Kidney glomerular epithelial cell (primary cell): ENCODE measurements around the gene HDDC3.
A peak's percentile ranks its signal among the peaks of the same experiment; 100 is the strongest.

ENCODE experiments used
- DNase-seq: peaks from one replicate; lab custom pipeline; 2025; lab: John Stamatoyannopoulos, UW

The HDDC3 gene, protein sequence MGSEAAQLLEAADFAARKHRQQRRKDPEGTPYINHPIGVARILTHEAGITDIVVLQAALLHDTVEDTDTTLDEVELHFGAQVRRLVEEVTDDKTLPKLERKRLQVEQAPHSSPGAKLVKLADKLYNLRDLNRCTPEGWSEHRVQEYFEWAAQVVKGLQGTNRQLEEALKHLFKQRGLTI

DNA sequence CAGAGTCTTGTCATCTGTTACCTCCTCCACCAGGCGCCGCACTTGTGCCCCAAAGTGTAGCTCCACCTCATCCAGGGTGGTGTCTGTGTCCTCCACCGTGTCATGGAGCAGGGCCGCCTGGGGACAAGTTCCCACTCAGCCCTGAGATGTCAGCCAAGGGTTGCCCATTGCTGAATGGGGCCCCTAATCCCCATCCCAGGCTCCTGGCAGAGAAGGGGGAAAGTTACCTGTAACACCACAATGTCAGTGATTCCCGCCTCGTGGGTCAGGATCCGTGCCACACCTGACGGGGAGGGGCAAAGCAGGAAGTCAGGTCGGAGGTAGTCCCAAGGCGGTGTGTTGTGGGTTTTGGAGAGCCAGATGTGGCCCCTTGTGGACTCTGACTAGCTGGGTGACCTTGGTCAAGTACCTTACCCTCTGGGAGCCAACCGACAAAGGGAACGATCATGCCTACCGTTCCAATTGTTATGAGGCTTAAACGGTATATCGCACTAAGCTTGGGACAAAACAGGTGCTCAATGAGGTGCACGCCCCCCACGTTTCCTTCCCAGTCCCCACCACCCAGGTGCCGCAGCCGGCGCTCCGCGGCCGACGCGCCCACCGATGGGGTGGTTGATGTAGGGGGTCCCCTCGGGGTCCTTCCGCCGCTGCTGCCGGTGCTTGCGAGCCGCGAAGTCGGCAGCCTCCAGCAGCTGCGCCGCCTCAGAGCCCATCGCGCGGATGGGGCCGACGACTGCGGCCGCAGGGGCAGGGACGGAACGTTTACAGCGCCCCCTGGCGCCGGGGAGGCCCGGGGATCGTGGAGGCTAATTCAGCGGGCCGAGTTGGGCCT is at the start of gene HDDC3:
HDDC3 (minus strand) TSS at position 722 of the 832 bp plus-strand sequence; CDS start at position 713, 9 bp downstream.
- DNase-seq = peak; percentile 83

DNA sequence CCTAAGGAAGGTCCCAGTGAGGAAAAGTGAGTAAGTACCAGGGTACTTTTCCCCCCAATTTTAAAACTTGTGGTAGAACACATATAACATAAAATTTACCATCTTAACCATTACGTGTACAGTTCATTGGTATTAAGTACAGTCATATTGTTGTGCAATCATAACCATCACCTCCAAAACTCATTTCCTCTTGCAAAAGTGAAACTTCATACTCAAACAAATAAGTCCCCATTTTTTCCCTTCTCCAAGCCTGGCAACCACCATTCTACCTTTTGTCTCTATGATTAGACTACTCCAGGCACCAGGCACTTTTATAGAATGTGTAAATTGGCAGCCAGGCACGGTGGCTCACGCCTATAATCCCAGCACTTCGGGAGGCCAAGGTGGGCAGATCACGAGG is 49.8 kb upstream of the HDDC3 start:
- no peak for DNase-seq

DNA sequence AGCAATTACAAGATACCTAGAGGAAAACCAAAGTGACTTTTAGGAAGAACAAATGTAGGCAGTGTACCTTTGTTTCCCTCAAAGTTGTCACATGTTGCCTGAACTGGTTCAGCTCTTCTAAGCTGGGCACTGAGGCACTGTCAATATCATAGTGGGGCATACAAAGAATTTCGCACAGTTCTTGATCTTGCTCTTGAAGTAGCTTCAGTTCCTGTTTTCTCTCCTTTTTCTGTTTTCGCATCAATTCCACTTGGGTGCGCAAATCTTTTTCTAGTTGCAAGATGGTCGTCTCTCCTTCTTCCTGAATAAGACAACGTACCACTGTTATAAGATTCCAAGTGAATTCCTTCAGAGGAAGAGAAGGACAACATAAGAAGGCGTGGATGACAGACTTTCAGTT is 49.3 kb upstream of the HDDC3 start:
- DNase-seq = no peak

DNA sequence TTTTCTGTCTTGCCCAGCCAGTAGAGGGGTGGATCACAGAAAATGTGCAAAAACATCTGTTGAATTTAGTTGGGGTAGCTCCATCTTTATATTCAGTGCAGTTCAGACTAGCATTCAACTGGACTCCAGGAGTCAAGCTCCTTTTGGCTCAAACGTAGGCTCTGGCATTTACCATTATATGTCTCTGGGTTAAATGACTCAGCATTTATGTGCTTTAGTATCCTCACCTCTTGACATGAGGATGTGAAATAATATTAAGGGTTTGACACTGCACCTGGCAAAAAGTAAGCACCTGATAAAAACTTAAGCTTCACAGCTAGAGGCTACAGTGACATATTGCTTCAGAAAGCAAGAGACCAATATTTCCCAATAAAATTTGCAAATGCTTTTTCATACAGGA is 47.2 kb upstream of the HDDC3 start:
- no peak for DNase-seq

DNA sequence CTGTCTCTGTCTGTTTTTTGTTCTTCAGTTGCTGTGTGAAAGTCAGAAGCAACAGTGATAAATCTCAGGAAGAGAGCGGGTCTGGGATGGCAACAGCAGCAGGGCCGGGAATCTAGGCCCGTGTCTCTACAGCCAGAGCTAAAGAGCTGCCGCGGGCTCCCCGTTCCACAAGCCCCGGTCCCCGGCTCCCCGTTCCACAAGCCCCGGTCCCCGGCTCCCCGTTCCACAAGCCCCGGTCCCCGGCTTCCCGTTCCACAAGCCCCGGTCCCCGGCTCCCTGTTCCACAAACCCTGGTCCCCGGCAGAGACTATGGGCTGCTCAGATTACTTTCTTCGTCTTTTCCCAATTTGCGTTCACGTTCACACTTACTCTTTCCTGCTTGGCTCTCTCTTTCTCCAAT is 41.9 kb upstream of the HDDC3 start:
- DNase-seq = no peak

DNA sequence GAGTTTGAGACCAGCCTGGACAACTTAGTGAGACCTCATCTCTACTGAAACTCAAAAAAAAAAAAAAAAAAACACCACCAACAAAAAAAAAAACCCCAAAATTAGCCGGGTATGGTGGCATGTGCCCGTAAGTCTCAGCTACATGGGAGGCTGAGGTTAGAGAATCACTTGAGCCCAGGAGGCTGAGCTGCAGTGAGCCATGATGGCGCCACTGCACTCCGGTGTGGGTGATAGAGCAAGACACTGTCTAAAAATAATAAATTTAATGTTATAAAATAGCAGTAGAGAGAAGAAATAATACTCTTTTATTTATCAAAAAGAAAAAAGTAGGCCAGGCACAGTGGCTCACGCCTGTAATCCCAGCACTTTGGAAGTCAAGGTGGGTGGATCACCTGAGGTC is 39.8 kb upstream of the HDDC3 start:
- no peak for DNase-seq

DNA sequence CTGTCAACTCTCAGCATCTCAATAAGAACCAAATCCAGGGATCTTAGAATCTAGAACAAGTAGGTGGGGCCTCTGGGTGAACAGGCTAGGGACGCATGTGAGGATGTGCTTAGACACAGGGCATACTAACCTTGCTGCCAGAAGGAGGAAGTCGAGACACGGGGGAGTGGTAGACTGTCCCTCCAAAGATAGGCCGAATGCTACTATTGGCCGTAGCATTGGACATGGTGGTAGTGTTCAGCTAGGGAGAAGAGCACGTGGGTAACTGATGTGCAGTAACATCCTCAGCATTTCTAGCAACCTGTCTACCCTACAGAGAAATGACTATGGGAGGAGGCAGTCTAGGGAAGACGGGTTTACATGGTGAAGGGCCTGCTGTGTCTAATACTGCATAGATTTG is 37.9 kb upstream of the HDDC3 start:
- DNase-seq = no peak

DNA sequence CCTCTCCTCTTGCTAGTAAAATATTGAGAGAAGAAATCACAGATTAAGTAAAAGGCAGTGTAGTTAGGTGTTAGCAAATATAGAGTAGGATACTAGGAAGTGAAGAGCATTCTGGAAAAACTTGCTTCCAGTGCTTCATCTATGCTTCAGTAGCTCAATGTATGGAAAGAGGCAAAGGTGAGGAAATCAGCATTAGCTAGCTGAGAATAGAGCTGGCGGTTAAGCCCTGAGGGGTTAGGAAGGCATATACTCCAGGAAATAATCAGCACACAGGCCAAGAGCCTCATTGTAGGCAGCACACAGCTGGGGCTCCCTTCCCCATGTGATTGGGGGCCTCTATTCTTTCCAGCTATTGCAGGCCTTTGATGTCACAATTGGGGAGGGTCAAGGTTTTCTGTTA is 36.1 kb upstream of the HDDC3 start:
- DNase-seq = no peak

DNA sequence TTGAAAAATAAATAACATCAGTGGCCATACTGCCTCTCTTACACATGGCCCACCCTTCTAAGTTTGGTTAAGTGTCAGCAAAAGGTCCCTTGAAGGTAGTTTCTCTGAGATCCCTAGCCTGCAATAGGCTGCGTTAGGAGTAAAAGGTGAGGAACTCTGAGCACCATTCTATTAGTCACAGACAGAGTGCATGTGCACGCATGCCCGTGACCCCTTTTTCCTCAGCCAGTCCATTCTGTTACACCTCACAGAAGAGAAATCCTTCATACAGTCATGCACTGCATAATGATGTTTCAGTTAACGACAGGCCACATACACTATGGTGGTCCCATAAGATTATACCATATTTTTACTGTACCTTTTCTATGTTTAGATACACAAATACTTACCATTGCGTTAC is 34.9 kb upstream of the HDDC3 start:
- DNase-seq = no peak

DNA sequence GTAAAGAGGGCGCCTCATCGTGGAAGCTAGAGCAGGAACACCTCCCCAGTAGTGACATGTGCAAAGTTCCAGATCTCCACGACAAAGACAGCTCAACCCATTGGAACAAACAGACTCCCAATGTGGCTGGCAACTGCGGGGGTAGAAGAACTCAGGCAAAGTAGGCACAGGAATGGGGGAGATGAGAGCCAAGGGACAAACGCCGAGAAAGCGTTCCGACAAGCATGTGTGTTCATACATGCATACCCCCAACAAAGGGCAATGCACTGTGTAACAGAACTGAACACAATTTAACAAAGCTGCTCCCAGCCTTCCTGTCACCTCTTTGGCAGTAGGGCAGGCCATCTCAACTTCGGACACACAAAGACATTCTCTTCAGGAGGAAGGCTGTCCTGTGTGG is 33.9 kb upstream of the HDDC3 start:
- no peak for DNase-seq

DNA sequence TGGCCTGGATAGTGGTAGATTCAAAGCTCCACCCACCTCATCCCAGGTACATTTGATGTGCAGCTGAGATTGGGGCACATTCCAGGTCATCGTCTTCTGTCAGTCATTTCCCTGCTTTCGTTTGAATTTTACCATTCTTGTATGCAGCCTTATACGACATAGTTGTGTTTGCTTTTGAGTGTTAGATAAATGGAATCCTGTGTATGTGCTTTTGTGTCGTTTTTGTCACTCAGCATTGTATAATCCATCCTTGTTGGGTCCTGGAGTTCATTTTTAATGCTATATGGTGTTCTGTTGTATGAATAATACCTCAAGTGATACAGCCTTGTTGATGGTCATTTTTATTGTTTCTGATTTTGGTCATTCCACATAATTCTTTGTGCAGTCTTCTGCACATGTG is 29.7 kb upstream of the HDDC3 start:
- DNase-seq = no peak

DNA sequence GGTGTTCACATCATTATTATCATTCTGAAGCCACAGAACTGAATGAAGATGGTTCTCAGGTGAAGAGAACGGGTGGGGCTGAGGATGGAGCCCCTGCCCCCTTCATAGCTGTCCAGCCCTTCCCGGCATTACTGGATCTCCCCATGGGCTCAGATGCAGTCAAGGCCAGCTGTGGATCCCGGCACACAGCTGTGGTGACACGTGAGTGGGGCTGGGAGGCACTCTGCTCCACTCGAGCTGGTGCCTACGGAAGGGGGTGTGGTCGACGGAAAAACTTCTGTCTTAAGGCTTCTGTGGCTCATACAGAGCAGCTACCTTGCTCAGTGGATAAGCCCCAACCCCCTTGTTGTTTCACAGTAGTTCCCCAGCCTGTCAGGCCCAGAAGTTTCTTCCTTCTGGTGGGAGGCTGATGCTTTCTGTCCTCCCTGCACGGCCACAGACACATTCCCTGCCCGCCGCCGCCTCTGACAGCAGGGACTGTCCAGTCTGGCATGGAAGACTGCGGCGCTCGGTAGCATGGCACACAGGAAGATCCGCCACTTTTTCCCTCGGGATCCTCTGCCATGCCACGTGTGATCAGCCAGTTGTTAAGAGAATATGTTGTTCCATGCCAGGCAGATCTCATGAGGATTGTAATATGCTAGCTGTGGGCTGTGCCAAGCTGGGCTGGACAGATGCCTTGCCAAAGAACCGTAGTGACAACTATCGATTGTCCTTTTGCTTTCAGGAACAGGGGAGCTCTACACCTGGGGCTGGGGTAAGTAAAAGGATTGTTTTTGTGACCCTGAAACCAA is 28.1 kb upstream of the HDDC3 start:
- no peak for DNase-seq

DNA sequence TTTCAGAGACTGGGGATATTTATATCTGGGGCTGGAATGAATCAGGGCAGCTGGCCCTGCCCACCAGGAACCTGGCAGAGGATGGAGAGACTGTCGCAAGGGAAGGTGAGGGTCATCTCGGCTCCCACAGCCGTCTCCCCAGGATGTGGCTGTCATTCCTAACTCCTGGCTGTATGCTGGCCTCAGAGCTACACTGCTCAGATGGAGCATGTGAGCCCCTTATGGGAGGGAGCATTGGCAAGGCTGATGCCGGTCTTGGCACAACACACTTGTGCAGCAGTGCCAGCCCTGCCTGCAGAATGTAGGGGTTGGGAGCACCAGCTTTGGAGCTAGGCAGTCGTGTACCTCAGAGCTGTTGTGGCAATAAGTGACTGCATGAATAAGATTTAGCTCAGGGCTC is 27.5 kb upstream of the HDDC3 start:
- DNase-seq = no peak

DNA sequence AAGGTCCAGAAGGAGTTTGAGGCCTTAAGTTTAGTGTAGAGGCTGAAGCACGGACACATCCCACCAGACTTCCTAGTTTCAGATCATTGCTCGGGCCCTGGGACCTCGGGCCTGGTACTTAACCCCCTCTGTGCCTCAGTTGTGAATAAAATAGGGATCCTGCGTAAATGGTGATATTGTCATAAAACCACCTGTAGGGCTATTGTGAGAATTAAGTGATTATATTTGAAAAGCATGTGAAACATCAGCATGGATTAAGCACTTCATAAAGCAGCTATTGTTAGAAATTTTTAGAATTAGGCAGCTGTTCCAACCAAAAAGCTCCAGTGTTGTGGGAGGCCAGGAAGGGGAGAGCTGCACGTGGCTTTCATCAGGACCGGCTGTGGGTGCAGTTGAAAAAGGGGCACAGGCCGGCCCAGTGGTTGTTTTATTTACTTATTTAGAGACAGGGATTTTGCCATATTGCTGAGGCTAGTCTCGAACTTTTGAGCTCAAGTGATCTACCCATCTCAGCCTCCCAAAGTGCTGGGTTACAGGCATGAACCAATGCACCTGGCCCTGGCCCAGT is 26.8 kb upstream of the HDDC3 start:
- DNase-seq = no peak

DNA sequence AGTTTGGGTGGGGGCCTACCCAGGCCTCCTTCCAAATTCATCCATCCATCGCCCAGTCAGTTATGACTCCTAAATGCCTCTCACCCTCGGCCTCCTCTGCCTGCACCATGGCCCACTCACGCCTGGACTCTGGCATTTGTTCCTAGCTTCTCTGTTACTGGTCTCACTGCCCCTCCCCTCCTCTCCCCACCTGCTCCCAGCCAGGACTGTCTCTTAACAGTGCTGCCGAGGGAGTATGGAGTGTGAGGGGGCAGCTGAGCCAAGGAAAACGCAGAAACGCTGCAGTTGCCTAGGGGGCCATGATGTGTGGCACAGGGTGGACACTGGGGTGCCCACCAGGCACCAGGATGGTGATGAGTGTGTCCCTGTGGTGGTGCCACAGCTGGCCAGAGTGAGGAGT is 25.4 kb upstream of the HDDC3 start:
- DNase-seq = no peak

DNA sequence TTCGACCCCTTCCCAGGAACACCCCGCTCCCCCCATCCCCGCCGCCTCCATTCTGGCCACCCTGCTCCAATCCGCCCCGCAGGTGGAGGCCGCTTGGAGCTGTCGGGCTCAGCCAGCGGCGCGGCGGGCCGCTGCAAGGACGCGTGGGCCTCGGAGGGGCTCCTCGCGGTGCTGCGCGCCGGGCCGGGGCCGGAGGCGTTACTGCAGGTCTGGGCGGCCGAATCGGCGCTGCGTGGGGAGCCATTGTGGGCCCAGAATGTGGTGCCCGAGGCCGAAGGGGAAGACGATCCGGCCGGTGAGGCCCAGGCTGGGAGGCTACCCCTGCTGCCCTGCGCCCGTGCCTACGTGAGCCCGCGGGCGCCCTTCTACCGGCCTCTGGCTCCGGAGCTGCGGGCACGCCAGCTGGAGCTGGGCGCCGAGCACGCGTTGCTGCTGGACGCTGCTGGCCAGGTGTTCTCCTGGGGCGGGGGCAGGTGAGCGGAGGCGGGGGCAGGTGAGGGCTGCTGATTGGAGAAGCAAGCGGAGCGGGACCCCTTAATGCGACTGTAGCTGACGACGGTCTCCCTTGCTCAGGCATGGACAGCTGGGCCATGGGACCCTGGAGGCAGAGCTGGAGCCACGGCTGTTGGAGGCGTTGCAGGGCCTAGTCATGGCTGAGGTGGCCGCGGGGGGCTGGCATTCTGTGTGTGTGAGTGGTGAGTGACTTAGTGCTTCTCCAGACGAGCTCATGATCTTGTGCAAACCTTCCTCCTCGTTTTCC is 24.9 kb upstream of the HDDC3 start:
- DNase-seq = peak; percentile 21

DNA sequence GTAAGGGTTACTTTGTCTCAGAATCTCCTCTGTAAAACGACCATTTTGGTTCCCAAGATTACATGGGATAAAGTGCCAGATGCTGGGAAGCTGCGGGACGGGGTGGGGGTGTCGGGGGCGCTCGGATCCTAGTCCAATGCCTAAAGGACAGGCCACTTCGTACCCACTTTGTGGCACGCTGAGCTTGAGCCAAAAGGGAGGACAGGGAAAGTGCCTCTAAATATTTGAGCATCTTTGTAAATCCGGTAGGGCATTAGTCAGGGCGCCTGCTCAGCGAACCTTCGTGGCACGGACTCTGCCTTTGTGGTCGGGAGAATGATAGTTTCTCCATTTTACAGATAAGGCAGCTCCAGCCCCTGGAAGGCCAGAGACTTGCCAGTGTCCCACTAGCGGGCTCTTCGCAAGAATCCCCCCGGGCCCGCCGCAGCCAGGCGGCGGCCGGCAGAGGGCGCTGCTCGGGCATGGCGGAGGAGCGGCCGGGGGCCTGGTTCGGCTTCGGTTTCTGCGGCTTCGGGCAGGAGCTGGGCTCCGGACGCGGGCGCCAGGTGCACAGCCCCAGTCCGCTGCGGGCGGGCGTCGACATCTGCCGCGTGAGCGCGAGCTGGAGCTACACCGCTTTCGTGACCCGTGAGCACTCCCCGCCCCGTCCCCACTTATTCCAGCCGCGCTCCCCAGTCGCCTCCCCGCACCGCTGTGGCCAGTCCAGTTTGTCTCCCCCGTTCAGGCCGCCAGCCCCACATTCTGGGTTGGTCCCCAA is 24.1 kb upstream of the HDDC3 start:
- peak; percentile 33 for DNase-seq

DNA sequence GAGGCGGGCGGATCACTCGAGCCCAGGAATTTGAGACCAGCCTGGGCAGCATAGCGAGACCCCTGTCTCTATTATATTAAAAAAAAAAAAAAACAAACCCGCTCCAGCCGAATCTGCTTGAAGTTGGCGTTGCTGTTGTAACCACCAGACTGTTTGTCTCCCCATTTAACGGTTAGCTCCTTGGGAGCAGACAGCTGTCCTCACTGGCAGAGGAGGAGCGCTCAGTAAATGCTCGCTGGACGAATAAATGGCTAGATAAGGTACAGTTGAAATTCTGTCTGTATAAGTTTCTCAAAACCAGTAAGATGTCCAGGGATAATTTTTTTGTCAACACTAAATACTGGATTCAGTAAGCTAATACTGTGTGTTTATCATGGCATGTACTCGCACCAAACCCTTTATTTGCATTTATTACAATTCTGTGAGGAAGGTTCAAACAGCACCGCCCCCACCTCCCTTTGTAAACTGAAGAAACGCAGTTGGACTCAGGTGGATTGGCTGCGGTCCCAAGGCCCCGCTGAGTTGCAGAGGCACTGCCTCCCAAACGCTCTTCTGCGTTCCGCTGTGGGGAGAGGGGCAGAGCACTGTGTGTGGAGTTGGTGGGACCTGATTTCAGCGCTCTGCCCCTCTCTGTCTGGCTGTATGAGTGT is 23.4 kb upstream of the HDDC3 start:
- no peak for DNase-seq

DNA sequence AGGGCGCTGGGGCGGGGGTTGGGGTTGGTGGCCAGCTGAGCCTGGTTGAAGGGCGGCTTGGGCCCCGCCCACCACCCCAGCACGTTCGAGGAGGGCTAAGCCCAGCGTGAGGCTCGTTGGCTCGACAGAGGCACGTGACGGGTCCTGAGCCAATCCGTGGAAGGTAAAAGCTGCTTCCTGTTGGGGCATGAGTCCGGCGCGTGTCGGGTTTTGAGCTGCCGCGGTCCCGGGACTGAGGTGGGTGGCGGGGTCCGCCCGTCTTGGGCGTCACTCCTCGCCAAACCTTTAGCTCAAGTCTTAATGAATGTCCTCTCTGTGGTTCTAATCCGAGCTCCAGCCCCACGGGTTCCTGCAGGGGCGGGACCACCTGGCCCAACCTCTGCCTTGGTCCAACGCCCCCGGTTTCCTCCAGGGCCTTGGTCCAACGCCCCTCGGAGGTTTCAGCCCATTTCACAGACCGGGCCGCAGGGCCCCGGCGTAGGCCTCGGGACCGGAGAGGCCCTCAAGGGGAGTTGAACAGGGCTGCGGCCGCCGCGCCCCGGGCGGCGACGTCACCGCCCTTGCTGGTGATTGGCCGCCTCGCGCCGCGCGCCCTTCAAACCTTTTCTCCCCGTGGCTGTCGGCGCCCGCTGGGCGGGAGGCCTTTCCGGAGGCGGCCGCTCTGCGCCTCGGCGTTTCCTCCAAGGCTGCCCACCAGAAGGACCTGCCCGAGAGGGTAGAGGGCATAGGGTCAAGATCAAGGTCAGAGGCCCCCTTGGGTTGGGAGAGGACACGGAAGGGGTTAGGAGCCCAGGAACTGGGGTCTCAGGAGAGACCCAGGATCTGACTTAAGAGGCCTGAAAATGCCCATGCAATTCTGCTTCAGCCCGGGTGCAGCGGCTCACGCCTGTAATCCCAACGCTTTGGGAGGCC is 22.6 kb upstream of the HDDC3 start, which contains the start of gene RCCD1:
RCCD1 (plus strand) TSS at position 173 of the 912 bp plus-strand sequence. CDS start 1,851 bp downstream, outside the sequence.
- DNase-seq = peak; percentile 81
